Measurements from ENCODE around the gene GLDN.

DNA sequence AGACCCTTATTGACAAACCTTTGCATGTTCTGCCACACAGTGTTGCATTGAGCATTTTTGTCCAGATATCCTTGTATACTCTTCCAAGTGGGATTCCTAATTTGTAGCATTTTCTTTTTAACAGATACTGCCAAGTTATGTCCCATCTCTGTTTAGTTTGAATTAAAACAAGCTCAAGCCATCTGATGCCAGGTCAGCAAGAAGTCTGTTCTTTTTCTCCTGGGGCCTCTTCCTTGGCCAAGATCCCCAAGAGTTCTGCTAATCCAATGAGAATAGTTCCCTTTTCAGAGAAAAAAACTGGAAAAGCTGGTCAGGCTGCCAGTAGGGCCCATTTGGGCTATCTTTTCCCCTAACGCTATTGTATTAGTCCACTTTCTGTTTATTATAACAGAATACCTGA lies 29.8 kb downstream of the GLDN start:
- TF ChIP-seq, protein P1, sequence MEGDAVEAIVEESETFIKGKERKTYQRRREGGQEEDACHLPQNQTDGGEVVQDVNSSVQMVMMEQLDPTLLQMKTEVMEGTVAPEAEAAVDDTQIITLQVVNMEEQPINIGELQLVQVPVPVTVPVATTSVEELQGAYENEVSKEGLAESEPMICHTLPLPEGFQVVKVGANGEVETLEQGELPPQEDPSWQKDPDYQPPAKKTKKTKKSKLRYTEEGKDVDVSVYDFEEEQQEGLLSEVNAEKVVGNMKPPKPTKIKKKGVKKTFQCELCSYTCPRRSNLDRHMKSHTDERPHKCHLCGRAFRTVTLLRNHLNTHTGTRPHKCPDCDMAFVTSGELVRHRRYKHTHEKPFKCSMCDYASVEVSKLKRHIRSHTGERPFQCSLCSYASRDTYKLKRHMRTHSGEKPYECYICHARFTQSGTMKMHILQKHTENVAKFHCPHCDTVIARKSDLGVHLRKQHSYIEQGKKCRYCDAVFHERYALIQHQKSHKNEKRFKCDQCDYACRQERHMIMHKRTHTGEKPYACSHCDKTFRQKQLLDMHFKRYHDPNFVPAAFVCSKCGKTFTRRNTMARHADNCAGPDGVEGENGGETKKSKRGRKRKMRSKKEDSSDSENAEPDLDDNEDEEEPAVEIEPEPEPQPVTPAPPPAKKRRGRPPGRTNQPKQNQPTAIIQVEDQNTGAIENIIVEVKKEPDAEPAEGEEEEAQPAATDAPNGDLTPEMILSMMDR (IDR thresholded peaks at IDR 0.05) = no peak
- no peak for TF ChIP-seq POLR2A (IDR thresholded peaks at IDR 0.05)

Data from sigmoid colon (tissue), 3 donors.